ENCODE data around the gene APOA4. TPM values are rescaled to one million over a fixed set of nuclear protein-coding genes. Genes with fewer than 3 reads are reported as not detected.

APOA4 gene
- total RNA-seq, 1 experiment from 2014 or later: not detected

DNA sequence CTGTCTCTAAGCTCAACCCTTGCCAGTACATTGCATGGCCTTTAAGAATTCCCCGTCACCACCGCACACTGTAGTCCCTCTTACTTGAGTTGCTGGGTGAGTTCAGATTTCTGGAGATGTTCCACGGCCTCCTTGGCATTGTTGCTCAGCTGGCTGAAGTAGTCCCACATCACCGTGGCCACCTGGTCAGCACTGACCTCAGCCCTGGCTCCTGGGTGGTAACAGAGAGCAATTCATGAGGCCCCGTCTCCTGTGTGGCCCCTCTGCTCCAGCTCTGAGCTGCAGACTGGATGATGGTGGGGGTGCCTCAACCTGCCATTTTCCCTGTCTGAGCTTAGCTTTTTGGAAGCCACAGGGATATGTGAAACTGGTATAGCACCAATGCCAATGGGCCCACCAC is 529 bp downstream of the APOA4 start:
- no peak for DNase-seq (ENCODE audit: low read depth, low spot score)
- TF ChIP-seq SRF (IDR thresholded peaks at IDR 0.05; ENCODE audit: low read depth): no peak
- TF ChIP-seq EGR1 (IDR thresholded peaks at IDR 0.05; ENCODE audit: low read depth): no peak
- TF ChIP-seq, protein P1, sequence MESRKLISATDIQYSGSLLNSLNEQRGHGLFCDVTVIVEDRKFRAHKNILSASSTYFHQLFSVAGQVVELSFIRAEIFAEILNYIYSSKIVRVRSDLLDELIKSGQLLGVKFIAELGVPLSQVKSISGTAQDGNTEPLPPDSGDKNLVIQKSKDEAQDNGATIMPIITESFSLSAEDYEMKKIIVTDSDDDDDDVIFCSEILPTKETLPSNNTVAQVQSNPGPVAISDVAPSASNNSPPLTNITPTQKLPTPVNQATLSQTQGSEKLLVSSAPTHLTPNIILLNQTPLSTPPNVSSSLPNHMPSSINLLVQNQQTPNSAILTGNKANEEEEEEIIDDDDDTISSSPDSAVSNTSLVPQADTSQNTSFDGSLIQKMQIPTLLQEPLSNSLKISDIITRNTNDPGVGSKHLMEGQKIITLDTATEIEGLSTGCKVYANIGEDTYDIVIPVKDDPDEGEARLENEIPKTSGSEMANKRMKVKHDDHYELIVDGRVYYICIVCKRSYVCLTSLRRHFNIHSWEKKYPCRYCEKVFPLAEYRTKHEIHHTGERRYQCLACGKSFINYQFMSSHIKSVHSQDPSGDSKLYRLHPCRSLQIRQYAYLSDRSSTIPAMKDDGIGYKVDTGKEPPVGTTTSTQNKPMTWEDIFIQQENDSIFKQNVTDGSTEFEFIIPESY (IDR thresholded peaks at IDR 0.05; ENCODE audit: extremely low read depth, insufficient replicate concordance, low read length): no peak
- no peak for TF ChIP-seq CBX3 (IDR thresholded peaks at IDR 0.05; ENCODE audit: low read depth)
- TF ChIP-seq FOSL1 (IDR thresholded peaks at IDR 0.05; ENCODE audit: low read depth): no peak
- TF ChIP-seq, protein P2, sequence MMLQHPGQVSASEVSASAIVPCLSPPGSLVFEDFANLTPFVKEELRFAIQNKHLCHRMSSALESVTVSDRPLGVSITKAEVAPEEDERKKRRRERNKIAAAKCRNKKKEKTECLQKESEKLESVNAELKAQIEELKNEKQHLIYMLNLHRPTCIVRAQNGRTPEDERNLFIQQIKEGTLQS (IDR thresholded peaks at IDR 0.05): no peak
- no peak for TF ChIP-seq ZFX (IDR thresholded peaks at IDR 0.05)
- no peak for TF ChIP-seq EZH2 (IDR thresholded peaks at IDR 0.05)
- TF ChIP-seq JUND (IDR thresholded peaks at IDR 0.05): no peak
- TF ChIP-seq, protein P3, sequence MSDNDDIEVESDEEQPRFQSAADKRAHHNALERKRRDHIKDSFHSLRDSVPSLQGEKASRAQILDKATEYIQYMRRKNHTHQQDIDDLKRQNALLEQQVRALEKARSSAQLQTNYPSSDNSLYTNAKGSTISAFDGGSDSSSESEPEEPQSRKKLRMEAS (IDR thresholded peaks at IDR 0.05): no peak
- no peak for TF ChIP-seq YY1 (IDR thresholded peaks at IDR 0.05; ENCODE audit: extremely low read depth, insufficient replicate concordance, low read depth, low read length)
- no peak for TF ChIP-seq TCF7L2 (IDR thresholded peaks at IDR 0.05; ENCODE audit: borderline replicate concordance, extremely low read depth, insufficient read depth, insufficient read length)
- TF ChIP-seq RAD21 (IDR thresholded peaks at IDR 0.05; ENCODE audit: low read depth): no peak
- TF ChIP-seq, protein P4, sequence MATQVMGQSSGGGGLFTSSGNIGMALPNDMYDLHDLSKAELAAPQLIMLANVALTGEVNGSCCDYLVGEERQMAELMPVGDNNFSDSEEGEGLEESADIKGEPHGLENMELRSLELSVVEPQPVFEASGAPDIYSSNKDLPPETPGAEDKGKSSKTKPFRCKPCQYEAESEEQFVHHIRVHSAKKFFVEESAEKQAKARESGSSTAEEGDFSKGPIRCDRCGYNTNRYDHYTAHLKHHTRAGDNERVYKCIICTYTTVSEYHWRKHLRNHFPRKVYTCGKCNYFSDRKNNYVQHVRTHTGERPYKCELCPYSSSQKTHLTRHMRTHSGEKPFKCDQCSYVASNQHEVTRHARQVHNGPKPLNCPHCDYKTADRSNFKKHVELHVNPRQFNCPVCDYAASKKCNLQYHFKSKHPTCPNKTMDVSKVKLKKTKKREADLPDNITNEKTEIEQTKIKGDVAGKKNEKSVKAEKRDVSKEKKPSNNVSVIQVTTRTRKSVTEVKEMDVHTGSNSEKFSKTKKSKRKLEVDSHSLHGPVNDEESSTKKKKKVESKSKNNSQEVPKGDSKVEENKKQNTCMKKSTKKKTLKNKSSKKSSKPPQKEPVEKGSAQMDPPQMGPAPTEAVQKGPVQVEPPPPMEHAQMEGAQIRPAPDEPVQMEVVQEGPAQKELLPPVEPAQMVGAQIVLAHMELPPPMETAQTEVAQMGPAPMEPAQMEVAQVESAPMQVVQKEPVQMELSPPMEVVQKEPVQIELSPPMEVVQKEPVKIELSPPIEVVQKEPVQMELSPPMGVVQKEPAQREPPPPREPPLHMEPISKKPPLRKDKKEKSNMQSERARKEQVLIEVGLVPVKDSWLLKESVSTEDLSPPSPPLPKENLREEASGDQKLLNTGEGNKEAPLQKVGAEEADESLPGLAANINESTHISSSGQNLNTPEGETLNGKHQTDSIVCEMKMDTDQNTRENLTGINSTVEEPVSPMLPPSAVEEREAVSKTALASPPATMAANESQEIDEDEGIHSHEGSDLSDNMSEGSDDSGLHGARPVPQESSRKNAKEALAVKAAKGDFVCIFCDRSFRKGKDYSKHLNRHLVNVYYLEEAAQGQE (IDR thresholded peaks at IDR 0.05; ENCODE audit: low read depth): no peak
- no peak for TF ChIP-seq ELF1 (IDR thresholded peaks at IDR 0.05; ENCODE audit: borderline replicate concordance, low read depth)
- no TSS peak for BruUV-seq (replicated peaks)
- no peaks in the 10 kb centered on the region for H3K9me3 ChIP-seq (ENCODE audit: control insufficient read depth in 1 of 2, insufficient read depth in 1 of 2, low read depth in 1 of 2, low read length in 2 of 2)
- POLR2A ChIA-PET: no interaction called here
- no peaks in the 10 kb centered on the region for H4K20me1 ChIP-seq (ENCODE audit: insufficient read depth)
- H3K4me1 ChIP-seq (ENCODE audit: control insufficient read depth in 1 of 2, insufficient read depth in 2 of 2, low read length in 2 of 2): no peaks in the 10 kb centered on the region
- RAD21 ChIA-PET (ENCODE audit: low non-redundant PET in 1 of 2, low total read pairs in 2 of 2, uncharacterized antibody in 2 of 2, unreplicated experiment in 2 of 2): no interaction called here
- no peak overlapping the region for H3K4me2 ChIP-seq (ENCODE audit: low read length)
- no peaks in the 10 kb centered on the region for H3K27me3 ChIP-seq (ENCODE audit: insufficient read depth, low read length)
- no peaks in the 10 kb centered on the region for H3K79me2 ChIP-seq (ENCODE audit: insufficient read depth, low read length)
- no peak overlapping the region for H3K9ac ChIP-seq (ENCODE audit: low read length)
- intact Hi-C loops (cut with micrococcal nuclease): no loop called here
- H3K9me2 ChIP-seq (ENCODE audit: insufficient read depth): no peaks in the 10 kb centered on the region
- CTCF ChIA-PET: interaction anchor here (2.1 kb wide), 1 partner anchor 31 kb away, joined by 5 read pairs; the partner anchor contains the start of gene APOA5
- no peak for ATAC-seq
- H3K36me3 ChIP-seq (ENCODE audit: control insufficient read depth in 1 of 2, insufficient read depth in 2 of 2, low read length in 2 of 2): no peaks in the 10 kb centered on the region; a peak in 1 of 4 replicates
- H3K27ac ChIP-seq (ENCODE audit: low read depth, low read length): no peak overlapping the region
- no peak overlapping the region for H2AFZ ChIP-seq (ENCODE audit: low read depth, low read length, poor library complexity, severe bottlenecking)
- H3K4me3 ChIP-seq (replicated peaks in 1 of 2; ENCODE audit: low read depth in 1 of 2, low read length in 2 of 2): no peak overlapping the region
